Measurements from ENCODE around the gene KCNJ10. TPM values are rescaled to one million over a fixed set of nuclear protein-coding genes. Genes with fewer than 3 reads are reported as not detected.

The KCNJ10 gene
- total and polyA plus RNA-seq, 2 of the 13 experiments (the other 11 are each of a cell fraction or from before 2014, with no cell fraction given), result 4.4 to 10.3 TPM

- no peak for TF ChIP-seq ZHX2 (IDR thresholded peaks at IDR 0.05; ENCODE audit: low read depth)
- TF ChIP-seq ZHX2 (CRISPR knock-in tag; IDR thresholded peaks at IDR 0.05; ENCODE audit: borderline replicate concordance), result no peak
Measured at GRCh38 chr1:159985473-159985872, 84.5 kb downstream of the KCNJ10 start (continued).

GRCh38 chr1:159983681-159984080 is 86.3 kb downstream of the KCNJ10 start:
- WGBS (ENCODE audit: low lambda C conversion rate), result 4% methylated on average over 5 of the region's 5 CpGs
- H3K4me1 ChIP-seq (ENCODE audit: insufficient read depth, low read length), result no peaks in the 10 kb centered on the region
- CTCF ChIA-PET (ENCODE audit: low intra/inter-chr PET ratio, low total read pairs), result no interaction called here
- intact Hi-C loops (cut with micrococcal nuclease; ENCODE audit: unreplicated experiment), result no loop called here
- peaks cover 0 to 15% of the 10 kb centered on the region in 2 experiments; a peak in 3 of 5 replicates for H3K27me3 ChIP-seq (ENCODE audit: control insufficient read depth in 1 of 2, insufficient read depth in 2 of 2, low read length in 2 of 2)
- in situ Hi-C loops (cut with HindIII; ENCODE audit: extremely low pct_ligation_motif_present, low pct_unique_long_range_greater_than_20kb), result no loop called here
- H3K4me2 ChIP-seq (ENCODE audit: low read depth, low read length), result no peak overlapping the region
- H3K27ac ChIP-seq (ENCODE audit: extremely low read length, insufficient read depth, low read length), result no peak overlapping the region
- BruUV-seq (replicated peaks), result no TSS peak
- POLR2A ChIA-PET, result no interaction called here
- H3K4me3 ChIP-seq (replicated peaks in 1 of 3; ENCODE audit: insufficient read depth in 1 of 3, low read depth in 2 of 3, low read length in 3 of 3), result no peak overlapping the region
- H2AFZ ChIP-seq (ENCODE audit: low read length), result no peak overlapping the region
- no peak for DNase-seq (ENCODE audit: low spot score)
- H3K79me2 ChIP-seq (ENCODE audit: insufficient read depth, low read length), result no peaks in the 10 kb centered on the region
- no peak for FAIRE-seq
- ATAC-seq, result no peak
- H4K20me1 ChIP-seq (ENCODE audit: insufficient read depth, low read length), result no peaks in the 10 kb centered on the region
- H3K36me3 ChIP-seq (replicated peaks in 1 of 2; ENCODE audit: control insufficient read depth in 1 of 2, insufficient read depth in 2 of 2, low read length in 2 of 2), result no peaks in the 10 kb centered on the region
- H3K9me3 ChIP-seq (ENCODE audit: low read length), result no peaks in the 10 kb centered on the region
- no peak overlapping the region for H3K9ac ChIP-seq (ENCODE audit: insufficient read depth, low read depth, low read length)
- TF ChIP-seq GTF3A (CRISPR knock-in tag; conservative IDR thresholded peaks at IDR 0.05) (no peak), SSRP1 (CRISPR knock-in tag; IDR thresholded peaks at IDR 0.05) (no peak), ETS1 (CRISPR knock-in tag; IDR thresholded peaks at IDR 0.05) (no peak), PAF1 (CRISPR knock-in tag; IDR thresholded peaks at IDR 0.05) (no peak), HES4 (CRISPR knock-in tag; IDR thresholded peaks at IDR 0.05; ENCODE audit: borderline replicate concordance) (no peak), TBP (CRISPR knock-in tag; IDR thresholded peaks at IDR 0.05) (no peak), ZBTB10 (CRISPR knock-in tag; IDR thresholded peaks at IDR 0.05; ENCODE audit: borderline replicate concordance) (no peak), REL (CRISPR knock-in tag; conservative IDR thresholded peaks at IDR 0.05) (no peak)
- TF ChIP-seq, protein P1, sequence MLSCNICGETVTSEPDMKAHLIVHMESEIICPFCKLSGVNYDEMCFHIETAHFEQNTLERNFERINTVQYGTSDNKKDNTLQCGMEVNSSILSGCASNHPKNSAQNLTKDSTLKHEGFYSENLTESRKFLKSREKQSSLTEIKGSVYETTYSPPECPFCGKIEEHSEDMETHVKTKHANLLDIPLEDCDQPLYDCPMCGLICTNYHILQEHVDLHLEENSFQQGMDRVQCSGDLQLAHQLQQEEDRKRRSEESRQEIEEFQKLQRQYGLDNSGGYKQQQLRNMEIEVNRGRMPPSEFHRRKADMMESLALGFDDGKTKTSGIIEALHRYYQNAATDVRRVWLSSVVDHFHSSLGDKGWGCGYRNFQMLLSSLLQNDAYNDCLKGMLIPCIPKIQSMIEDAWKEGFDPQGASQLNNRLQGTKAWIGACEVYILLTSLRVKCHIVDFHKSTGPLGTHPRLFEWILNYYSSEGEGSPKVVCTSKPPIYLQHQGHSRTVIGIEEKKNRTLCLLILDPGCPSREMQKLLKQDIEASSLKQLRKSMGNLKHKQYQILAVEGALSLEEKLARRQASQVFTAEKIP (CRISPR knock-in tag; IDR thresholded peaks at IDR 0.05; ENCODE audit: borderline replicate concordance), result no peak

Data from HepG2 (cell line).